Measurements from ENCODE around the gene PPP1R3C.

The PPP1R3C gene

DNA sequence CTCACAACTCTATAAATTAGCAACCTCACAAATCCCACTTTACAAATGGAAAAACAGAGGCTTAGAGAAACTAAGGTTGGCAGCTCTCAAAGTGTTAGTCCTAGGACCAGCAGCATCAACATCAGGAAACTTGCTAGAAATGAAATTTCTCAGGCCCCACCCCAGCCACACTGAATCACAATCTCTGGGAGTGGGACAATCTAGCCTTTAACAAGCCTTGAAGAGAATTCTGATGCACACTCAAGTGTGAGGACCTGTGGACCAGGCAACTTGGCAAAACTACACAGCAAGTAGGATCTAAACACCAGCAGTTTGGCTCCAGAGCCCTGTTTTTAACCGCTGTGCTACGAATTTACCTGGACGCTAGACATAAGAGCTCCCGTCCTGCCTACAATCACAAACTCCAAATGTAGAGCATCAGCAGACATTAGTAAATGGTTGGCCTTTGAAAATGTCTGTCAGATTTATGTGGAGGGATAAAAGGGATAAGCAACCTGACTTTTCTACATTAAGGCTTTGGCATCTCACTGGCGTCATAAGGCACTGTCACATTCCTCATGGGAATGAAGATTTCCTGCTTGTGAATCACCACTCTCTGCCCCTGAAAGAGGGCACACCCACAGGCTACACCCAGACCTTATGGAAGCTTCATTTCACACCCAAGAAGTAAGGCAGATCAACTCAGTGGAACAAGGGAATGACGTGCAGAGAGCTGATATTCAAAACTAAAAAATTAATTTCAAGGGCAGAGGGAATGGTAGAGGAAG lies 34.5 kb downstream of the PPP1R3C start:
- no peak for DNase-seq

- no peak for DNase-seq
Observed at GRCh38 chr10:91597197-91597881, 35.5 kb downstream of the PPP1R3C start.

- DNase-seq = no peak
Observed at GRCh38 chr10:91596825-91597196, 36.1 kb downstream of the PPP1R3C start.

DNA sequence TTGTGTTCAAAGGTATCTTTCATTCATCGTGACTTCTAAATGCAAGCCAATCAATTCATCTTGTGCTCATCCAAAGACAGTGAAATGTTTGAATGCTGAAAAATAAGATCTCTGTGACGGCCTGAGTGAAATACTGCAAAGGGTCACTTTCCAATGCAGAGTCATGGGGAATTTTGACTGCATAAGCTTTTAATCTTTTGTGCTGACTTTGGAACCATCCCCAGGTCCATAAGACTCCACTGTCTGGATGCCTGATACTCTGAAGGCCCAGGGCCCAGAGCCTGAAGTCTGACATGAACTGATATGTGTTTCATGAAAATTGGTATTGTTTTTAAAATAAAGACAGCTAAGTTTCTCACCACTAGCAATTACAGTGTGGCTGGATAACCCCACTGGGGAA lies 39.0 kb downstream of the PPP1R3C start:
- DNase-seq = no peak

GRCh38 chr10:91593366-91593765 lies 39.5 kb downstream of the PPP1R3C start:
- DNase-seq = no peak

- DNase-seq = no peak
Observed at GRCh38 chr10:91592266-91592975, 40.5 kb downstream of the PPP1R3C start.

DNA sequence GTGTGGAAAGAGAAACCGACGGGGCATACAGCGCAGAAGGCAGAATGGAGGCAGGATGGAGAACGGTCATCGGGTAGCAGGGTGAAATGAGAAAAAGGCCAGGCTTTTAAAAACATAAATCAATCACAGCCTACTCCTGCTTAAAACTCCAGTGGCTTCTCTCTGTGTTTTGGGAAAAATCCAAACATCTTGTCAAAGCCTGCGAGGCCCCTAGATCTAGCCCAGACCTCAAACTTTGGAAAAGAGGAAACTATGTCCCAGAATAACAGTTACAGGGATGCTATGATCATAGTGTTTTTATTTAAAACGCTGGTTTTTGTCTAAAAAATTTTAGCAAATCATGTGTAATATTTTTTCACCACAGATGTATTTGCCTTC lies 41.1 kb downstream of the PPP1R3C start:
- DNase-seq = no peak

- DNase-seq = no peak
Observed at GRCh38 chr10:91590904-91591796, 41.7 kb downstream of the PPP1R3C start.

- no peak for DNase-seq
Observed at GRCh38 chr10:91590142-91590903, 42.5 kb downstream of the PPP1R3C start.

GRCh38 chr10:91589658-91590035 lies 43.2 kb downstream of the PPP1R3C start:
- no peak for DNase-seq

DNA sequence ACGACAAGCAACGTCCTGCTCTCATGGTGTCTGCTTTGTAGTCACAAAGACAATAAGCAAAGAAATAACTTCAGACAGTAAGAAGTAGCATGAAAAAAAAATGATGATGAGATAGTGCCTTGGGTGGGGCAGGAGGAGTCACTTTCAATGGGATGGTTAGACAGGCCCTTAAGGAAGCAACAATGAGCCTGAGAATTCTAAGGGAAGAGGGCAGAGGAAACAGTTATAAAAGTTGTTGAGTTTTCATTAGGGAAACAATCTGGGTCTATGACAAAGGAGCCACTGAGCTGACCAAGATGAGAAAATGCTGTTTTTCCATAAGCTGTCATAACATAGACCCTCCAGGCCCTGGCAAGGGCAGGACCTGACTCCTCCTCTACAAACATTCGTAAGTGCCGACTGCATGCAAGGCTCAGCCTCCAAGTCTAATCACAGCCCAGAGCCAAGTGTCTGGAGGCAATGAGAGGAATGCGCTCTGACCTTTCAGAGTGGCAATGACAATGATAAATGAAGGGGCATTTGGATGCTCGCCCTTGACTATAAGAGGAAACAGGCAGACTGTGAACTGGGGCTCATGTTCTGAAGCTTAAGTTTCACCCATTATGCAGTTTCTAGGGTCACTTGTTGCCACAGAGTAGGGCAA lies 43.7 kb downstream of the PPP1R3C start:
- DNase-seq = no peak

GRCh38 chr10:91587710-91588638 lies 44.9 kb downstream of the PPP1R3C start:
- no peak for DNase-seq

DNA sequence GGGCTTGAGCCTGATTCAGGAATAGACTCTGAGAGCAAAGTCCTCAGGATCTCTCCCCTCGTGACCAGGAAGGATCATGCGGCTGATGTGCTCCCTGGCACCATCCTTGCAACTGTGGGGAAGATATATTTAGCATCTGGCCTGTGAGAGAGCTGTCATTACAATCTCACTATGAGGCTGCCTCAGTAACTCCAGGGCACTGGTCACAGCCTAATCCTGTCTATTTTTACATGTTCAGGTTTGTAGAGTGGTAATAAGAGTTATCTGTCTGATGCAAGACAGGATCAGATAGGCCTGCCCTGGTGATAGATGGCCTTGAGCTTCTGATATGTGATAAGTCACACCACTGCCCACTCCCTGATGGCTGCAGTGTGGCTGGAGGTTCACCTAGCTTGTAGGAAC lies 50.7 kb downstream of the PPP1R3C start:
- no peak for DNase-seq

- no peak for DNase-seq
Observed at GRCh38 chr10:91579329-91579985, 53.4 kb downstream of the PPP1R3C start.

Measured in effector CD8-positive, alpha-beta T cell (primary cell).